Duodenal mucosa (tissue), 2 donors: ENCODE results near the gene PSMC2.
A peak's percentile ranks its signal among the peaks of the same experiment; 100 is the strongest.

Source experiments
- H3K27ac ChIP-seq: one replicate; pipeline ENCODE4 v1.7.0; 2013; ENCODE audit warnings: low read depth, low read length
- H3K27me3 ChIP-seq, 2 donors: one replicate each; pipeline ENCODE4 v1.7.0; 2013; ENCODE audit warnings: low read length in 2 of 2, control low read depth in 1 of 2; ENCODE audit not compliant: insufficient read depth in 2 of 2, control insufficient read depth in 1 of 2
- H3K36me3 ChIP-seq, 2 donors: one replicate each; pipeline ENCODE4 v1.7.0; 2013; ENCODE audit warnings: low read length in 2 of 2, control low read depth in 1 of 2; ENCODE audit not compliant: insufficient read depth in 2 of 2, control insufficient read depth in 1 of 2
- H3K4me1 ChIP-seq, 2 donors: one replicate each; pipeline ENCODE4 v1.7.0; 2013; ENCODE audit warnings: low read length in 2 of 2, control low read depth in 1 of 2; ENCODE audit not compliant: insufficient read depth in 2 of 2, control insufficient read depth in 1 of 2
- H3K4me3 ChIP-seq, 2 donors: one replicate each; pipeline ENCODE4 v1.7.0; 2013; ENCODE audit warnings: low read length in 2 of 2, low read depth in 1 of 2
- H3K9ac ChIP-seq, 2 donors: one replicate each; pipeline ENCODE4 v1.7.0; 2013; ENCODE audit warnings: low read length in 2 of 2, low read depth in 1 of 2
- H3K9me3 ChIP-seq, 2 donors: one replicate each; pipeline ENCODE4 v1.7.0; 2013; ENCODE audit warnings: low read length in 2 of 2, control low read depth in 1 of 2; ENCODE audit not compliant: control insufficient read depth in 1 of 2

Gene PSMC2

GRCh38 chr7:103347507-103348267 is at the start of gene PSMC2:
PSMC2 (plus strand) TSS chr7:103347643; CDS start chr7:103347712, 69 bp downstream.
- peak within 1 kb of the TSS; percentile 73 for H3K27ac ChIP-seq
- H3K9ac ChIP-seq: peak within 1 kb of the TSS; percentile 94 to 98
- H3K4me3 ChIP-seq: peak within 1 kb of the TSS; percentile 99
- H3K9me3 ChIP-seq: no peaks in the 10 kb centered on the region
- H3K36me3 ChIP-seq: peaks cover 0 to 7% of the 10 kb centered on the region in 2 donors
- H3K4me1 ChIP-seq: peaks cover 27 to 30% of the 10 kb centered on the region in 2 donors
- H3K27me3 ChIP-seq: no peaks in the 10 kb centered on the region

- Histone ChIP-seq H3K9me3 (no peaks in the 10 kb centered on the region), H3K27me3 (no peaks in the 10 kb centered on the region), H3K9ac (peak overlapping the region; percentile 66 to 73), H3K27ac (no peak overlapping the region), H3K4me1 (peaks cover 5 to 17% of the 10 kb centered on the region in 2 donors), H3K36me3 (peaks cover 5 to 30% of the 10 kb centered on the region in 2 donors), H3K4me3 (peak overlapping the region; percentile 75 to 90)
Observed at GRCh38 chr7:103297837-103298179, 49.6 kb upstream of the PSMC2 start.

GRCh38 chr7:103299660-103300059 is 47.8 kb upstream of the PSMC2 start:
- Histone ChIP-seq H3K9me3 (no peaks in the 10 kb centered on the region), H3K9ac (no peak overlapping the region), H3K4me1 (peaks cover 5 to 17% of the 10 kb centered on the region in 2 donors), H3K27ac (no peak overlapping the region), H3K27me3 (no peaks in the 10 kb centered on the region), H3K36me3 (peaks cover 15 to 46% of the 10 kb centered on the region in 2 donors), H3K4me3 (no peak overlapping the region)

GRCh38 chr7:103301441-103301840 is 46.0 kb upstream of the PSMC2 start:
- Histone ChIP-seq H3K36me3 (peaks cover 19 to 55% of the 10 kb centered on the region in 2 donors), H3K4me1 (peaks cover 5 to 17% of the 10 kb centered on the region in 2 donors), H3K9me3 (no peaks in the 10 kb centered on the region)

GRCh38 chr7:103307503-103308231 is 39.8 kb upstream of the PSMC2 start:
- H3K36me3 ChIP-seq: peaks cover 41 to 81% of the 10 kb centered on the region in 2 donors
- no peak overlapping the region for H3K27ac ChIP-seq

More at GRCh38 chr7:103301441-103301840, 46.0 kb upstream of the PSMC2 start:
- Histone ChIP-seq H3K9ac (no peak overlapping the region), H3K27ac (no peak overlapping the region), H3K4me3 (no peak overlapping the region), H3K27me3 (no peaks in the 10 kb centered on the region)

GRCh38 chr7:103314852-103315251 is 32.6 kb upstream of the PSMC2 start:
- Histone ChIP-seq H3K4me1 (no peaks in the 10 kb centered on the region), H3K4me3 (no peak overlapping the region), H3K27me3 (no peaks in the 10 kb centered on the region), H3K36me3 (peaks cover 54 to 92% of the 10 kb centered on the region in 2 donors), H3K9ac (no peak overlapping the region), H3K27ac (no peak overlapping the region), H3K9me3 (no peaks in the 10 kb centered on the region)

More at GRCh38 chr7:103307503-103308231, 39.8 kb upstream of the PSMC2 start:
- Histone ChIP-seq H3K9me3 (no peaks in the 10 kb centered on the region), H3K4me3 (no peak overlapping the region), H3K4me1 (no peaks in the 10 kb centered on the region), H3K27me3 (no peaks in the 10 kb centered on the region), H3K9ac (no peak overlapping the region)

- no peaks in the 10 kb centered on the region for H3K4me1 ChIP-seq
- H3K36me3 ChIP-seq: peaks cover 43 to 90% of the 10 kb centered on the region in 2 donors
- H3K9me3 ChIP-seq: no peaks in the 10 kb centered on the region
- H3K4me3 ChIP-seq: no peak overlapping the region
- no peak overlapping the region for H3K27ac ChIP-seq
- H3K9ac ChIP-seq: no peak overlapping the region
- no peaks in the 10 kb centered on the region for H3K27me3 ChIP-seq
Observed at GRCh38 chr7:103316380-103316941, 31.0 kb upstream of the PSMC2 start.

GRCh38 chr7:103317009-103317408 is 30.4 kb upstream of the PSMC2 start:
- Histone ChIP-seq H3K9me3 (no peaks in the 10 kb centered on the region), H3K4me3 (no peak overlapping the region), H3K27me3 (no peaks in the 10 kb centered on the region), H3K36me3 (peaks cover 42 to 89% of the 10 kb centered on the region in 2 donors), H3K9ac (no peak overlapping the region), H3K4me1 (no peaks in the 10 kb centered on the region), H3K27ac (no peak overlapping the region)

- Histone ChIP-seq H3K9ac (no peak overlapping the region), H3K36me3 (peaks cover 26 to 64% of the 10 kb centered on the region in 2 donors), H3K4me3 (no peak overlapping the region), H3K27me3 (no peaks in the 10 kb centered on the region), H3K4me1 (no peaks in the 10 kb centered on the region), H3K27ac (no peak overlapping the region), H3K9me3 (no peaks in the 10 kb centered on the region)
Observed at GRCh38 chr7:103325744-103326143, 21.7 kb upstream of the PSMC2 start.

- H3K36me3 ChIP-seq: peaks cover 32 to 58% of the 10 kb centered on the region in 2 donors
- H3K27me3 ChIP-seq: no peaks in the 10 kb centered on the region
- no peak overlapping the region for H3K9ac ChIP-seq
- no peaks in the 10 kb centered on the region for H3K9me3 ChIP-seq
- H3K4me3 ChIP-seq: no peak overlapping the region
- H3K27ac ChIP-seq: no peak overlapping the region
- peaks cover 13 to 14% of the 10 kb centered on the region in 2 donors for H3K4me1 ChIP-seq
Observed at GRCh38 chr7:103336761-103337160, 10.7 kb upstream of the PSMC2 start.
